WTC11 (cell line): Measurements from ENCODE around the gene SH3D19.

Experiments
- CREB1 ChIP-seq: sonication (generic); formaldehyde crosslinking; IDR thresholded peaks from 2 replicates; pipeline ENCODE4 v1.8.0; 2023; ENCODE audit warnings: mild to moderate bottlenecking, missing genetic modification reagents
- CTCF ChIP-seq: fragments of 200-600 bp; IDR thresholded peaks from 2 replicates; pipeline ENCODE4 v1.8.0; 2022; ENCODE audit warnings: antibody characterized with exemption
- NR3C1 ChIP-seq: sonication (generic); formaldehyde crosslinking; conservative IDR thresholded peaks from 2 replicates; pipeline ENCODE4 v1.8.1; 2023; ENCODE audit warnings: low read depth, mild to moderate bottlenecking, missing genetic modification reagents
- TCF7 ChIP-seq: sonication (generic); formaldehyde crosslinking; IDR thresholded peaks from 2 replicates; pipeline ENCODE4 v1.8.0; 2022; ENCODE audit warnings: mild to moderate bottlenecking, low read depth, missing genetic modification reagents, moderate library complexity
- USF2 ChIP-seq: sonication (generic); formaldehyde crosslinking; IDR thresholded peaks from 2 replicates; pipeline ENCODE4 v1.8.1; 2023; ENCODE audit warnings: mild to moderate bottlenecking, missing genetic modification reagents, moderate library complexity
- ZNF423 ChIP-seq: fragments of 250-450 bp; sonication (Bioruptor Pico); IDR thresholded peaks from 2 replicates; pipeline ENCODE4 v2.1.2; 2022; ENCODE audit warnings: mild to moderate bottlenecking, moderate library complexity

GRCh38 chr4:151325949-151326246 is 493 bp upstream of the SH3D19 start:
- TF ChIP-seq CTCF: no peak
- TF ChIP-seq TCF7 (CRISPR knock-in tag): no peak
- TF ChIP-seq USF2 (CRISPR knock-in tag): no peak
- TF ChIP-seq ZNF423 (CRISPR knock-in tag): no peak
- TF ChIP-seq NR3C1 (CRISPR knock-in tag): no peak
- TF ChIP-seq CREB1 (CRISPR knock-in tag): no peak
